Skeletal muscle cell (primary cell): ENCODE results near the gene MSL3B.
"Not testable (repeated sequence)": the region's sequence is repeated elsewhere in the genome, so short reads cannot be mapped to it uniquely, and the experiment has no call there.

Experiments used
- DNase-seq: peaks from one replicate; pipeline ENCODE4 v3.0.0-alpha.2; 2010; ENCODE audit warnings: low read depth
- H3K4me3 ChIP-seq: 2 replicates; pipeline ENCODE4 v1.5.1; 2011; ENCODE audit warnings: low read depth, mild to moderate bottlenecking, control low read depth, low read length, moderate library complexity

Gene MSL3B

GRCh38 chr2:233867993-233868532 lies at the start of gene MSL3B:
Gene MSL3B, minus strand, starts transcription at chr2:233868386.
- no peak for DNase-seq
- peak within 1 kb of the TSS; percentile 68 for H3K4me3 ChIP-seq

- no peak for DNase-seq
- no peak within 1 kb of the TSS for H3K4me3 ChIP-seq
These were observed 48.9 kb upstream of the MSL3B start, which contains the start of gene TRPM8 for GRCh38 chr2:233917116-233917515. Gene TRPM8, plus strand, starts transcription at chr2:233917373. Its CDS starts 9,165 bp downstream, at chr2:233926538.

GRCh38 chr2:233915128-233915527 lies 46.9 kb upstream of the MSL3B start:
- H3K4me3 ChIP-seq = no peak overlapping the region
- no peak for DNase-seq

GRCh38 chr2:233912691-233913423 lies 44.7 kb upstream of the MSL3B start:
- no peak for DNase-seq
- no peak overlapping the region for H3K4me3 ChIP-seq

GRCh38 chr2:233907627-233908026 lies 39.4 kb upstream of the MSL3B start:
- no peak for DNase-seq
- H3K4me3 ChIP-seq = no peak overlapping the region

GRCh38 chr2:233905945-233906344 lies 37.8 kb upstream of the MSL3B start:
- H3K4me3 ChIP-seq = no peak overlapping the region
- no peak for DNase-seq

- H3K4me3 ChIP-seq = no peak overlapping the region
- no peak for DNase-seq
These were observed 33.7 kb upstream of the MSL3B start for GRCh38 chr2:233901884-233902283.

GRCh38 chr2:233901367-233901766 lies 33.2 kb upstream of the MSL3B start:
- DNase-seq = no peak
- H3K4me3 ChIP-seq = no peak overlapping the region

GRCh38 chr2:233896253-233896652 lies 28.1 kb upstream of the MSL3B start:
- DNase-seq, H3K4me3 ChIP-seq: not testable (repeated sequence)

GRCh38 chr2:233892793-233893192 lies 24.6 kb upstream of the MSL3B start:
- no peak for DNase-seq
- no peak overlapping the region for H3K4me3 ChIP-seq

GRCh38 chr2:233882353-233882752 lies 14.2 kb upstream of the MSL3B start:
- no peak for DNase-seq
- H3K4me3 ChIP-seq = no peak overlapping the region

GRCh38 chr2:233872125-233872524 lies 3.9 kb upstream of the MSL3B start:
- H3K4me3 ChIP-seq, DNase-seq: not testable (repeated sequence)

- H3K4me3 ChIP-seq = no peak overlapping the region
- no peak for DNase-seq
These were observed 3.2 kb upstream of the MSL3B start for GRCh38 chr2:233871432-233871831.

- DNase-seq = no peak
- H3K4me3 ChIP-seq = no peak overlapping the region
These were observed 1.7 kb downstream of the MSL3B start for GRCh38 chr2:233866479-233866878.

- H3K4me3 ChIP-seq = no peak overlapping the region
- no peak for DNase-seq
These were observed 2.3 kb downstream of the MSL3B start for GRCh38 chr2:233865838-233866237.

- no peak for DNase-seq
- no peak overlapping the region for H3K4me3 ChIP-seq
These were observed 5.9 kb downstream of the MSL3B start for GRCh38 chr2:233862261-233862768.

- no peak overlapping the region for H3K4me3 ChIP-seq
- DNase-seq = no peak
These were observed 9.9 kb downstream of the MSL3B start for GRCh38 chr2:233858331-233858730.

- no peak overlapping the region for H3K4me3 ChIP-seq
- no peak for DNase-seq
These were observed 10.6 kb downstream of the MSL3B start for GRCh38 chr2:233857511-233858141.

- H3K4me3 ChIP-seq = no peak overlapping the region
- DNase-seq = no peak
These were observed 12.0 kb downstream of the MSL3B start for GRCh38 chr2:233856184-233856583.

- no peak for DNase-seq
- H3K4me3 ChIP-seq = no peak overlapping the region
These were observed 12.8 kb downstream of the MSL3B start for GRCh38 chr2:233855345-233855744.
